HUES6 (cell line): ENCODE measurements around the gene FANCM.

Source experiments
- H3K27ac ChIP-seq: 2 replicates; pipeline ENCODE4 v1.7.0; 2013; ENCODE audit warnings: low read depth, mild to moderate bottlenecking, low read length, inconsistent platforms
- H3K27me3 ChIP-seq: 2 replicates; pipeline ENCODE4 v1.6.1; 2013; ENCODE audit warnings: low read length; ENCODE audit not compliant: control insufficient read depth, insufficient read depth
- H3K36me3 ChIP-seq: 2 replicates; pipeline ENCODE4 v1.6.1; 2013; ENCODE audit warnings: low read length; ENCODE audit not compliant: control insufficient read depth, insufficient read depth
- H3K4me1 ChIP-seq: 2 replicates; pipeline ENCODE4 v1.6.1; 2013; ENCODE audit warnings: low read length; ENCODE audit not compliant: control insufficient read depth, insufficient read depth
- H3K4me3 ChIP-seq: 2 replicates; pipeline ENCODE4 v1.5.1; 2013; ENCODE audit warnings: low read depth, low read length
- H3K9ac ChIP-seq: one replicate; pipeline ENCODE4 v1.6.1; 2013; ENCODE audit warnings: mild to moderate bottlenecking, low read length
- H3K9me3 ChIP-seq: 2 replicates; pipeline ENCODE4 v1.6.1; 2013; ENCODE audit warnings: low read depth, low read length; ENCODE audit not compliant: control insufficient read depth, insufficient read depth

FANCM gene, protein sequence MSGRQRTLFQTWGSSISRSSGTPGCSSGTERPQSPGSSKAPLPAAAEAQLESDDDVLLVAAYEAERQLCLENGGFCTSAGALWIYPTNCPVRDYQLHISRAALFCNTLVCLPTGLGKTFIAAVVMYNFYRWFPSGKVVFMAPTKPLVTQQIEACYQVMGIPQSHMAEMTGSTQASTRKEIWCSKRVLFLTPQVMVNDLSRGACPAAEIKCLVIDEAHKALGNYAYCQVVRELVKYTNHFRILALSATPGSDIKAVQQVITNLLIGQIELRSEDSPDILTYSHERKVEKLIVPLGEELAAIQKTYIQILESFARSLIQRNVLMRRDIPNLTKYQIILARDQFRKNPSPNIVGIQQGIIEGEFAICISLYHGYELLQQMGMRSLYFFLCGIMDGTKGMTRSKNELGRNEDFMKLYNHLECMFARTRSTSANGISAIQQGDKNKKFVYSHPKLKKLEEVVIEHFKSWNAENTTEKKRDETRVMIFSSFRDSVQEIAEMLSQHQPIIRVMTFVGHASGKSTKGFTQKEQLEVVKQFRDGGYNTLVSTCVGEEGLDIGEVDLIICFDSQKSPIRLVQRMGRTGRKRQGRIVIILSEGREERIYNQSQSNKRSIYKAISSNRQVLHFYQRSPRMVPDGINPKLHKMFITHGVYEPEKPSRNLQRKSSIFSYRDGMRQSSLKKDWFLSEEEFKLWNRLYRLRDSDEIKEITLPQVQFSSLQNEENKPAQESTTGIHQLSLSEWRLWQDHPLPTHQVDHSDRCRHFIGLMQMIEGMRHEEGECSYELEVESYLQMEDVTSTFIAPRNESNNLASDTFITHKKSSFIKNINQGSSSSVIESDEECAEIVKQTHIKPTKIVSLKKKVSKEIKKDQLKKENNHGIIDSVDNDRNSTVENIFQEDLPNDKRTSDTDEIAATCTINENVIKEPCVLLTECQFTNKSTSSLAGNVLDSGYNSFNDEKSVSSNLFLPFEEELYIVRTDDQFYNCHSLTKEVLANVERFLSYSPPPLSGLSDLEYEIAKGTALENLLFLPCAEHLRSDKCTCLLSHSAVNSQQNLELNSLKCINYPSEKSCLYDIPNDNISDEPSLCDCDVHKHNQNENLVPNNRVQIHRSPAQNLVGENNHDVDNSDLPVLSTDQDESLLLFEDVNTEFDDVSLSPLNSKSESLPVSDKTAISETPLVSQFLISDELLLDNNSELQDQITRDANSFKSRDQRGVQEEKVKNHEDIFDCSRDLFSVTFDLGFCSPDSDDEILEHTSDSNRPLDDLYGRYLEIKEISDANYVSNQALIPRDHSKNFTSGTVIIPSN (N-terminal part only)

DNA sequence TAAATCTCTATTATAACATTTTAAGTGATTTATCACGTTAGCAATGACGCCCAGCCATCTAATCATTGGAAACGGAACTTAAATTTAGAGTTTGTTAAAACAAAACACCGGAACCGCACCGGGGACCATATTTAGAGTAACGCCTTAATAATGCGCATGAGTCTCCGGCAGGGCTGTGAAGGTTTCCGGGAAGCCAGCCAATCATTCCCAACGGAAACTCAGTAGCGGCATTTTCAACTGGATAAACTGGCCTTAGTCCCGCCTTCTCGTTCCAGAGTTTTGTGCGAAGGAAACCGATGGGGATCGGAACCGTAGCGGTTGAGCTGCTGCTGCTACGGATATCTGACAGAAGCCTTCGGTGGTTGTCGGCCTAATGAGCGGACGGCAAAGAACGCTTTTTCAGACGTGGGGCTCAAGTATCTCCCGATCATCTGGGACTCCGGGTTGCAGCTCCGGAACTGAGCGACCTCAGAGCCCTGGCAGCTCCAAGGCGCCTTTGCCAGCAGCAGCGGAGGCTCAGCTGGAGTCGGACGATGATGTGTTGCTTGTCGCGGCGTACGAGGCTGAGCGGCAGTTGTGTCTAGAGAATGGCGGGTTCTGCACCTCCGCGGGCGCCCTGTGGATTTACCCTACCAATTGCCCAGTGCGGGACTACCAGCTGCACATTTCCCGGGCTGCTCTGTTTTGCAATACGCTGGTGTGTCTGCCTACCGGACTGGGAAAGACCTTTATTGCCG is at the start of gene FANCM:
Gene FANCM, plus strand, starts transcription at position 272 of the 737 bp plus-strand sequence. Its CDS starts 102 bp downstream, at position 374.
- Histone ChIP-seq H3K9ac (peak within 1 kb of the TSS; percentile 81), H3K4me3 (peak within 1 kb of the TSS; percentile 99), H3K27me3 (no peaks in the 10 kb centered on the region), H3K36me3 (no peaks in the 10 kb centered on the region; the same call in 1 of the 2 replicates), H3K27ac (no peak within 1 kb of the TSS; the same call in 1 of the 2 replicates), H3K9me3 (no peaks in the 10 kb centered on the region), H3K4me1 (peaks cover 10% of the 10 kb centered on the region; the same call in 1 of the 2 replicates)

DNA sequence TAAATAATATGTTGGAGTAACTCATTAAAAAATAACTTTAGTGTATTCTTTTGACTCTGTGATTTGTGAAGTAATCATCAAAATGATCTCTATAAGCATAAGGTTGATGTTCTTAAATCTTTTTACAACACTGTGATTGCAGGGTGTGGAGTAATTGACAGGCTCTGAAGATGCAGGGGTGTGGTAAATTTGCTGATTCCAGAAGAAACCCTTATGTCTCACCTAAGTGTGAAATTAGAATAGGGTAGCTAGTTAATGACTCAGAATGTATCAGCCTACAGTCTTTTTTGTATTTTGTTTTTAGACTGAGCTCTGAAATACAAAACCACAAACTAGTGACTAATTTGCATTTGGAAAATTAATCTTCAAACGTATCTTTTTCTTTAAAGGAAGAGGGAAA is 45.9 kb upstream of the FANCM start:
- H3K27me3 ChIP-seq, result no peaks in the 10 kb centered on the region
- no peak overlapping the region for H3K9ac ChIP-seq
- H3K4me3 ChIP-seq, result no peak overlapping the region
- H3K4me1 ChIP-seq, result peaks cover 14% of the 10 kb centered on the region; the same call in 1 of the 2 replicates
- 0 out of 2 replicates have a peak, but pooled peaks cover 4% of the 10 kb centered on the region for H3K36me3 ChIP-seq
- no peak overlapping the region for H3K27ac ChIP-seq
- H3K9me3 ChIP-seq, result no peaks in the 10 kb centered on the region

DNA sequence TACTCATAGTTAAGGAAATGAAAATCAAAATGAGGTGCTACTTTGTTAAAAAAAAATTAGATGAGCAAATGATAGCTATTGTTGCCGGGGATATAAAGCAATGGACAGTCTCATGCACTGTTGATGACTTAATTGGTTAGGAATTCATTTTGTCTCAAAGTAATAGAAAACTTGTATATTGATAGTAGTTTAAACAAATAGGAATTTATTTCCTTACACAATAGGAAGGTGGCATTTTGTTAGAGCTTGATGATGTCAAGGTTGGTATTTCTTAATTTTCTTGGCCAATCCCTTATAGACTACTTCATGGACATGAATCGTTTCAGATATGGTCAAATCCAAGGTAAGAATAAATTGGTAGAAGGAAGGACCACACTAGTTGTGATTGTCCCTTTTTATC is 44.0 kb upstream of the FANCM start:
- H3K4me3 ChIP-seq, result no peak overlapping the region
- H3K9me3 ChIP-seq, result no peaks in the 10 kb centered on the region
- peaks cover 10% of the 10 kb centered on the region; the same call in 1 of the 2 replicates for H3K4me1 ChIP-seq
- no peak overlapping the region for H3K9ac ChIP-seq
- H3K27me3 ChIP-seq, result no peaks in the 10 kb centered on the region
- no peak overlapping the region for H3K27ac ChIP-seq
- H3K36me3 ChIP-seq, result peaks cover 22% of the 10 kb centered on the region

DNA sequence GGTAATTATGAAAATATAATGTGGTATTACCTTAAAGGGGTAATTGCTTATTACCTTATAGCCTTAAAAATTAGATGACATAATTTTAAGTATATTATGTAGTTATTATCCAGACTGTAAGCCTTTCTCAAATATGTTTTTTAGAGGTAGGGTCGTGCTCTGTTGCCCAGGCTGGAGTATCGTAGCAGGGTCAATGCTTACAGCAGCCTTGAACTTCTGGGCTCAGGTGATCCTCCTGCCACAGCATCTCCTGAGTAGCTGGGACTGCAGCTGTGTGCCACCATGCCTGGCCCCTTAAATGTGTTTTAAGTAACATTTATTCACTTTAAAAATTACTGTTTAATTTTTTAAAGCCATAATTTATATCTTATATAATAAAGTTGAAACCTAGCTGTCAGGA is 41.5 kb upstream of the FANCM start:
- Histone ChIP-seq H3K36me3 (peaks cover 44% of the 10 kb centered on the region), H3K4me1 (peaks cover 6% of the 10 kb centered on the region; the same call in 1 of the 2 replicates), H3K27me3 (no peaks in the 10 kb centered on the region), H3K4me3 (no peak overlapping the region), H3K9ac (no peak overlapping the region), H3K27ac (no peak overlapping the region), H3K9me3 (no peaks in the 10 kb centered on the region)

DNA sequence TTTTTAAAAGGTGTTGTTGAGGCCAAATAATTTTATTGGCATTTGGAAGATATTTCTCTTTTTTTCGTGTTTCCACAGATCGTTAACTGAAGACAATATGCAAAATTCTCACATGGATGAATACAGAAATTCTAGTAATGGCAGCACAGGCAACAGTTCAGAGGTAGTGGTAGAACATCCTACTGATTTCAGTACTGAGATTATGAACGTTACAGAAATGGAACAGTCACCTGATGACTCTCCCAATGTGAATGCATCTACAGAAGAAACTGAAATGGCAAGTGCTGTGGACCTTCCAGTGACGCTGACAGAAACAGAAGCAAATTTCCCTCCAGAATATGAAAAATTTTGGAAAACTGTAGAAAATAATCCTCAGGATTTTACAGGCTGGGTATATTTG is 40.6 kb upstream of the FANCM start:
- H3K4me3 ChIP-seq, result no peak overlapping the region
- H3K4me1 ChIP-seq, result no peaks in the 10 kb centered on the region; the same call in 1 of the 2 replicates
- H3K9me3 ChIP-seq, result no peaks in the 10 kb centered on the region
- no peak overlapping the region for H3K27ac ChIP-seq
- H3K36me3 ChIP-seq, result peaks cover 51% of the 10 kb centered on the region
- H3K27me3 ChIP-seq, result no peaks in the 10 kb centered on the region
- no peak overlapping the region for H3K9ac ChIP-seq

DNA sequence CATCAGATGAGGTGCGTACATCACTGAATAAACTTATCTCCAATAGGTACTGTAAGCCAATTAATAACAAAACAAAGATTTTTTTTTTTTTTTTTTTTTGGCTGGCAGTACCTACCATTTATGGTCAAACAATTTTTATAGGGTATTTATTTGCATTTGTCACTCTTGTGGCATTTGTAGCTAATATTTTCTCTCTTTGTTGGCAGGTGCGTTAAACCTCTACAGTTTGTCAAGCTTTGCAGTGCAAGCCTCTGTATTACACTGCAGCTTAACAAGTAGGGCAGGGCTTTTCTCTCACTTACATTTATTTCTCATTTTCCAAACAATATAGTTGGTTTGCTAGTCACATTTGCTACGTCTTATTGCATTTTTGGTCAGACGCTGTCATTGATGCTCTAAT is 39.5 kb upstream of the FANCM start:
- Histone ChIP-seq H3K27me3 (no peaks in the 10 kb centered on the region), H3K4me1 (no peaks in the 10 kb centered on the region), H3K4me3 (no peak overlapping the region), H3K27ac (no peak overlapping the region), H3K9ac (no peak overlapping the region), H3K36me3 (peaks cover 58% of the 10 kb centered on the region), H3K9me3 (no peaks in the 10 kb centered on the region)

DNA sequence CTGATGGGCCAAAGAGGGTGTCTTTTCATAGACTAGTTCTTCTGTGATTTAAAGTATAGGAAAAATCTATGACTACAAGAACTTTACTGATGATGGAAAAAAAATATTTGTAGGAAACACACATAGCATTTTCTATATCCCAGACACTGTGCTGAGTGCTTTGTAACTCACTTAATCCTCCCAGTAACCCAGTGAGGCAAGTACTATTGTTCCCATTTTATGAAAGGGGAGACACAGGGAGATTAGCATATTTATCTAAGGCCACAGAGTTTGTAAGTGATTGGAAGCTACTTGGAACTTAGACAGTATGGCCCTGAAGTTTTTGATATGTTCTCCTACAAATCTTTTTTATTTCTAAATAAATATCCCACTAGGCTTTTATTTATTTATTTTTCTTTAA is 31.9 kb upstream of the FANCM start:
- Histone ChIP-seq H3K27me3 (no peaks in the 10 kb centered on the region), H3K4me1 (no peaks in the 10 kb centered on the region), H3K9ac (no peak overlapping the region), H3K9me3 (no peaks in the 10 kb centered on the region), H3K4me3 (no peak overlapping the region), H3K27ac (no peak overlapping the region), H3K36me3 (peaks cover 93% of the 10 kb centered on the region)

DNA sequence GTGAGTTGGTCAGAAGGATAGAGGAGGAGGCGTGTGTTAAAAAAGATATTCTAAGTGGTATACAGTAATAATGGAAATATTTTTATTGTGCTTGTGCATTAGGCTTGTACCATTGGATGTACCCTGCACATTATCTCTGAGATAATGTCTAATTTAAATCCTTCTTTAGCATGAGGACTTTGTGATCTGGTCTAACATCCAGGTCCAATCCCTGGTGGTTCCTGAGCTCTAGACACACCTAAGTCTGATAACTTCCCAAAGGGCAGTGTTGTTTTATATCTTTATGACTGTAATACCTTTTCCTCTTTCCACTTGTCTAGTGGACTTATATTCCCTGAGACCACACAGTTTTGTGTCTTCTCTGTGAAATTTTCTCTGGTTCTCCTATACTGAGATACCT is 31.2 kb upstream of the FANCM start:
- Histone ChIP-seq H3K27ac (no peak overlapping the region), H3K36me3 (peaks cover 95% of the 10 kb centered on the region), H3K4me1 (no peaks in the 10 kb centered on the region), H3K9me3 (no peaks in the 10 kb centered on the region), H3K27me3 (no peaks in the 10 kb centered on the region), H3K9ac (no peak overlapping the region), H3K4me3 (no peak overlapping the region)

DNA sequence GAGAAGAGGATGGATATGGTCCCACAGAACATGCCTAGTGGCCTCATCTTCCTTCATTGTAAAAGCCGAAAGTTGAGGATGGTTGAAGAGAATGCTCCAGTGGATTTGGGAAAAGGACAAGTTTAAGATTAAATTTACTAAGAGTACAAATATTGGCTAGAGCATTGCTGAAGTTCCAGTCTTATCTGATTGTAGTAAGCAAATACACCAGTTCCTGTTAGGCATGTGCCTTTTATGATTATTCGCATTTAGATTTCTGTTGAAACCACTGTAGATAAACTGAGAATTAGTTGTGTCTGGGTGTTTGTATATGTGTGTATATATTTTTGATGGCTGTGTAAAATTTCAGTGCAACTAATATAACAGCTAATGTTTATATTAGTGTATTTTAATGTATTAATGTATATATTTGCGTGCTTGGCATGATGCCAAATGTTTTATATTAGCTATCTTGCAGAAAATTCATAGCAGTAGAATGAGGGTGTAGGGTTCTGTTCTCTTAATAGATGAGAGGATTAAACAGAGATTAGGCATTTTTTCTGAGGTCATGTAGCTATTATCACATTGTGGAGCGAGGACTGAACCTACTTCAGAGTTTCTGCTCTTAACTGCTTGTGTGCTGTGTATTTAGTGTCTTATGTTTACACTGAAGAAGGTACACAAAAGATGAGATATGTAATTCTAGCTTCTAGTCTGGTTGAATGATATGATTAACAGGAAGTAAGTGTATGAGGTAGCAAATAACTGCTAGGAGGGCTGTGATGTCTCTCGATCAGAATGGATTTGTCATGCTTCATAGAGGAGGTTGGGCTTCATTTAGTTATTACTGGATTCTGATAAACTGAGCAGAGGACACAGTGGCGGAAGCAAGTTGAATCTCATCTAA is 22.6 kb upstream of the FANCM start:
- Histone ChIP-seq H3K27me3 (no peaks in the 10 kb centered on the region), H3K9ac (no peak overlapping the region), H3K36me3 (peaks cover 98% of the 10 kb centered on the region), H3K27ac (no peak overlapping the region), H3K4me1 (no peaks in the 10 kb centered on the region), H3K9me3 (no peaks in the 10 kb centered on the region), H3K4me3 (no peak overlapping the region)
